CD4-positive, CD25-positive, alpha-beta regulatory T cell (primary cell): ENCODE results near the gene EIF4H. TPM values are rescaled to one million over a fixed set of nuclear protein-coding genes. Genes with fewer than 3 reads are reported as not detected.

Experiments used
- ATAC-seq, 2 donors: fragments of 150-1000 bp; cut with Tn5 transposase; one replicate each; pipeline ENCODE4 v1.10.0; 2021; ENCODE audit warnings: low read depth in 2 of 2, moderate number of reproducible peaks in 2 of 2, moderate library complexity in 1 of 2
- DNase-seq, 3 donors: peaks; one replicate each; pipeline versions ENCODE4 v3.0.0 to v3.0.0-alpha.2; 2012 to 2022; ENCODE audit warnings: mixed read lengths in 1 of 3
- H3K27ac ChIP-seq: one replicate; pipeline ENCODE4 v1.7.0; 2013; ENCODE audit warnings: mild to moderate bottlenecking, low read length; ENCODE audit not compliant: insufficient read depth, poor library complexity, severe bottlenecking
- H3K27me3 ChIP-seq: one replicate; pipeline ENCODE4 v1.7.0; 2013; ENCODE audit warnings: low read length; ENCODE audit not compliant: control insufficient read depth, insufficient read depth
- H3K36me3 ChIP-seq: one replicate; pipeline ENCODE4 v1.7.0; 2013; ENCODE audit warnings: mild to moderate bottlenecking, low read length, moderate library complexity; ENCODE audit not compliant: control insufficient read depth, insufficient read depth
- H3K4me1 ChIP-seq: 2 replicates; pipeline ENCODE4 v1.7.0; 2013; ENCODE audit warnings: mild to moderate bottlenecking, low read length; ENCODE audit not compliant: insufficient read depth, control insufficient read depth, poor library complexity, severe bottlenecking
- H3K4me3 ChIP-seq: one replicate; pipeline ENCODE4 v1.7.0; 2013; ENCODE audit warnings: low read depth, mild to moderate bottlenecking, low read length, moderate library complexity
- H3K9me3 ChIP-seq, 2 experiments: 1 replicate in 1 of 2; 2 replicates in 1 of 2; pipeline ENCODE4 v1.7.0; 2013; ENCODE audit warnings: low read length in 2 of 2, mild to moderate bottlenecking in 1 of 2, moderate library complexity in 1 of 2; ENCODE audit not compliant: control insufficient read depth in 2 of 2
- H3K27ac Mint-ChIP-seq, 3 donors: one replicate each; pipeline ENCODE4 v1.8.0; 2020 to 2022; ENCODE audit warnings: mild to moderate bottlenecking in 3 of 3, mixed read lengths in 3 of 3, moderate library complexity in 2 of 3
- H3K27me3 Mint-ChIP-seq: one replicate; pipeline ENCODE4 v1.8.0; 2022; ENCODE audit warnings: mild to moderate bottlenecking, mixed read lengths
- H3K36me3 Mint-ChIP-seq: one replicate; pipeline ENCODE4 v1.8.0; 2020; ENCODE audit warnings: mixed read lengths
- H3K4me1 Mint-ChIP-seq, 4 donors: one replicate each; pipeline ENCODE4 v1.8.0; 2020 to 2022; ENCODE audit warnings: mixed read lengths in 4 of 4, mild to moderate bottlenecking in 1 of 4
- H3K4me3 Mint-ChIP-seq, 4 donors: one replicate each; pipeline ENCODE4 v1.8.0; 2020 to 2022; ENCODE audit warnings: mild to moderate bottlenecking in 4 of 4, mixed read lengths in 4 of 4, moderate library complexity in 3 of 4
- H3K9me3 Mint-ChIP-seq, 7 donors: one replicate each; pipeline ENCODE4 v1.8.0; 2020 to 2022; ENCODE audit warnings: mixed read lengths in 7 of 7, mild to moderate bottlenecking in 3 of 7, moderate library complexity in 2 of 7
- polyA plus RNA-seq, 4 donors: library from polyadenylated mRNA; unstranded; fragments of 300-500 nt; fragmentation: Illumina TruSeq; gene quantifications; one replicate each; pipeline ENCODE4 v1.2.3, GENCODE V29; 2021
- total RNA-seq: library from RNA; stranded (reverse); gene quantifications from one replicate; pipeline ENCODE4 v1.2.3, GENCODE V29; 2022

EIF4H gene
- total and polyA plus RNA-seq, 5 donors from 2014 or later: 222 to 263 (median 243) TPM

DNA sequence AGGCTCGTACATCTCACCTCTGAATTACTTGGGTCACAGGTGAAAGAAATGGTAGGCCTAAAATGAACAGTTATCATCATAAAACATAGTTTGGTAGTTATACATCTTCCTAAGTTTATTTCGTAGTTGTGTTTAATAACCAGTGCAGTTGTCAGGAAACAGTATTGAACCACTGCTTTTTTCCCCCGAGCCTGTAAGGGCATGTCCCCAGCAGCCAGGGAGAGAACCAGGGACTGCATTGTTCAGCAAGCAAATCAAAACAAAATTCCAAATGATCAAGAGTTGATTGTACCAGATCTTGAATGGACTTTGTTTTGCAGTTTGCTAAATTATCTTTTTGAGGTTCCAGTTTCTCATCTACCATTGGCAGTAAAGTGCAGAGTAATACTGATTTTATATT lies 2.4 kb downstream of the EIF4H start:
- peaks cover 25% of the 10 kb centered on the region for H3K36me3 Mint-ChIP-seq
- Histone ChIP-seq H3K4me3 (peak overlapping the region; percentile 75), H3K36me3 (peaks cover 24% of the 10 kb centered on the region), H3K4me1 (peaks cover 67% of the 10 kb centered on the region), H3K27me3 (no peaks in the 10 kb centered on the region), H3K9me3 (no peaks in the 10 kb centered on the region), H3K27ac (no peak overlapping the region)
- DNase-seq: no peak
- peak overlapping the region; percentile 15 to 38 (median 28) for H3K27ac Mint-ChIP-seq
- ATAC-seq: no peak
- H3K27me3 Mint-ChIP-seq: no peaks in the 10 kb centered on the region
- peak overlapping the region; percentile 85 to 96 (median 92) for H3K4me3 Mint-ChIP-seq
- peaks cover 40 to 77% (median 60%) of the 10 kb centered on the region in 4 donors for H3K4me1 Mint-ChIP-seq
- H3K9me3 Mint-ChIP-seq: no peaks in the 10 kb centered on the region

GRCh38 chr7:74178632-74179031 lies 4.5 kb downstream of the EIF4H start:
- Histone ChIP-seq H3K27me3 (no peaks in the 10 kb centered on the region), H3K36me3 (peaks cover 30% of the 10 kb centered on the region), H3K4me1 (peaks cover 81% of the 10 kb centered on the region), H3K4me3 (peak overlapping the region; percentile 39), H3K27ac (peak overlapping the region; percentile 28), H3K9me3 (no peaks in the 10 kb centered on the region)
- H3K4me3 Mint-ChIP-seq: peak overlapping the region; percentile 68 to 96 (median 74)
- H3K9me3 Mint-ChIP-seq: no peaks in the 10 kb centered on the region
- H3K36me3 Mint-ChIP-seq: peaks cover 32% of the 10 kb centered on the region
- H3K4me1 Mint-ChIP-seq: peaks cover 40 to 84% (median 69%) of the 10 kb centered on the region in 4 donors
- H3K27ac Mint-ChIP-seq: peak overlapping the region; percentile 22 to 76 (median 38)
- no peak for ATAC-seq
- no peaks in the 10 kb centered on the region for H3K27me3 Mint-ChIP-seq
- DNase-seq: no peak

DNA sequence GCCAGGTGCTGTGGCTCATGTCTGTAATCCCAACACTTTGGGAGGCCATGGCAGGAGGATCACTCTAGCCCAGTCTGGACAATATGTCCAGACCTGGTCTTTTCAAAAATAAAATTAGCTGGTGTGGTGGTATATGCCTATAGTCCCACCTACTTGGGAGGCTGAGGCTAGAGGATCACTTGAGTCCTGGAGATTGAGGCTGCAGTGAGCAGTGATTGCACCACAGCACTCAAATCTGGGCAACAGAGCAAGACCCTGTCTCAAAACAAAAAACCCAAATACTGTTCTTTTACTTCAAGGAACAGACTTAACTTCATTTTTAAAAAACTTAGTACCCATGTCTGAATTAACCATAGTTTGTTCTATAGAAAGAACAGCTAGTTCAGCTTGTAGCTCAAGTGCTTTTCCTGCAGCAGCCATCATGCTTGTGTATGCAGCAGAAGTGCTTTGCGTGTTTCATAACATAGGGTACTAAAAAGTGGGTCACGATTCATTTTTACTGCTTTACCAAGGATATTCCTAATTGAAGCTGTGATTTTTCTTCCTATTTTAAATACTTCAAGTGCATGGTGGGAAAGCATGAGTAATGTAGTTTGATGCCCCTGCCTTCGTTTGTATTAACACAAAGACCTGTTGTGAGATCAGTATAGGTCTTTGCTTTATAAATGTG lies 5.9 kb downstream of the EIF4H start:
- H3K36me3 Mint-ChIP-seq: peaks cover 32% of the 10 kb centered on the region
- peaks cover 92% of the 10 kb centered on the region for H3K4me1 ChIP-seq
- H3K27me3 ChIP-seq: no peaks in the 10 kb centered on the region
- peaks cover 32% of the 10 kb centered on the region for H3K36me3 ChIP-seq
- no peaks in the 10 kb centered on the region for H3K9me3 ChIP-seq
- H3K4me1 Mint-ChIP-seq: peaks cover 45 to 97% (median 81%) of the 10 kb centered on the region in 4 donors
- no peaks in the 10 kb centered on the region for H3K27me3 Mint-ChIP-seq
- H3K9me3 Mint-ChIP-seq: no peaks in the 10 kb centered on the region
- no peak overlapping the region for H3K27ac Mint-ChIP-seq
- DNase-seq (no peak), ATAC-seq (no peak)
- H3K4me3 Mint-ChIP-seq: peak overlapping the region; percentile 29 to 78 (median 41)
- peak overlapping the region; percentile 5 for H3K4me3 ChIP-seq
- H3K27ac ChIP-seq: no peak overlapping the region

- Histone ChIP-seq H3K27me3 (no peaks in the 10 kb centered on the region), H3K9me3 (no peaks in the 10 kb centered on the region), H3K4me3 (no peak overlapping the region), H3K36me3 (peaks cover 32% of the 10 kb centered on the region), H3K27ac (no peak overlapping the region), H3K4me1 (peaks cover 92% of the 10 kb centered on the region)
- Mint-ChIP-seq H3K36me3 (peaks cover 29% of the 10 kb centered on the region), H3K27me3 (no peaks in the 10 kb centered on the region), H3K4me1 (peaks cover 44 to 98% (median 82%) of the 10 kb centered on the region in 4 donors), H3K4me3 (peak overlapping the region in 1 of 4 donors; percentile 78), H3K9me3 (no peaks in the 10 kb centered on the region), H3K27ac (peak overlapping the region in 1 of 3 donors; percentile 15)
- DNase-seq (no peak), ATAC-seq (no peak)
These were observed 6.7 kb downstream of the EIF4H start for GRCh38 chr7:74180866-74181265.

- Histone ChIP-seq H3K9me3 (no peaks in the 10 kb centered on the region), H3K4me1 (peaks cover 91% of the 10 kb centered on the region), H3K27me3 (no peaks in the 10 kb centered on the region), H3K27ac (no peak overlapping the region), H3K36me3 (peaks cover 33% of the 10 kb centered on the region), H3K4me3 (no peak overlapping the region)
- Mint-ChIP-seq H3K9me3 (no peaks in the 10 kb centered on the region), H3K36me3 (peaks cover 25% of the 10 kb centered on the region), H3K4me3 (peak overlapping the region in 2 of 4 donors; percentile 56 to 78), H3K27ac (peak overlapping the region in 1 of 3 donors; percentile 32), H3K4me1 (peaks cover 44 to 97% (median 83%) of the 10 kb centered on the region in 4 donors), H3K27me3 (no peaks in the 10 kb centered on the region)
- ATAC-seq (no peak), DNase-seq (no peak)
These were observed 7.7 kb downstream of the EIF4H start for GRCh38 chr7:74181821-74182220.

DNA sequence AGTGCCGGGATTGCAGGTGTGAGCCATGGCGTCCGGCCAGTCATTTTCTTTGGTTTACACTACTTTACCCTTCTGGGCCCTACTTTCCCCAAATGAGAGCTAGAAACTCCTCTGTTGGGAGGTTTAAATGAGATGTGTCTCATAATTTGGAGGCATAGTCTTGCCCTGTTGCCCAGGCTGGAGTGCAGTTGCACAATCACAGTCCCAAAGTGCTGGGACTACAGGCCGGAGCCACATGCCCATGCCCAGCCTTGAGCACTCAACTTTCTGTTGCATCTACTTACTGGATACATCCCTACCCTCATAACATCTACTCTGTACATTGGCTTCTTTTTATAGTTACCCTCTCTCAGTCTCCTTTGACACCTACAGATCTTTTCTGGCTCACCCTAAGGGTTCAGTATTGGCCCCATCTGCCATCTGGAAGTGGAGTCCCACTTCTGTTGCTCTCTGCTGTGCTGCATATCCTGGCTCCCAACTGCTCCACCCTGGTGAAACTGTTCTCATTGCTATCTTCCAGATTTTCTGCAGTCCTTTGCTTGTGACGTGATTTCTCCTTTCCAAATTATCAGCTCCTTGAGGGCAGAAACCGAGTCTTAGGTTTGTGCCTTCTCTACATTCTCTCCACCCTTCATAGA lies 8.4 kb downstream of the EIF4H start:
- Mint-ChIP-seq H3K4me1 (peaks cover 42 to 97% (median 84%) of the 10 kb centered on the region in 4 donors), H3K27me3 (no peaks in the 10 kb centered on the region), H3K27ac (peak overlapping the region; percentile 63 to 83 (median 64)), H3K36me3 (peaks cover 27% of the 10 kb centered on the region), H3K9me3 (no peaks in the 10 kb centered on the region), H3K4me3 (peak overlapping the region; percentile 3 to 61 (median 44))
- peak overlapping the region; percentile 56 for H3K4me3 ChIP-seq
- no peak for ATAC-seq
- H3K4me1 ChIP-seq: peaks cover 86% of the 10 kb centered on the region
- no peaks in the 10 kb centered on the region for H3K27me3 ChIP-seq
- no peak overlapping the region for H3K27ac ChIP-seq
- no peaks in the 10 kb centered on the region for H3K9me3 ChIP-seq
- no peak for DNase-seq
- peaks cover 34% of the 10 kb centered on the region for H3K36me3 ChIP-seq

DNA sequence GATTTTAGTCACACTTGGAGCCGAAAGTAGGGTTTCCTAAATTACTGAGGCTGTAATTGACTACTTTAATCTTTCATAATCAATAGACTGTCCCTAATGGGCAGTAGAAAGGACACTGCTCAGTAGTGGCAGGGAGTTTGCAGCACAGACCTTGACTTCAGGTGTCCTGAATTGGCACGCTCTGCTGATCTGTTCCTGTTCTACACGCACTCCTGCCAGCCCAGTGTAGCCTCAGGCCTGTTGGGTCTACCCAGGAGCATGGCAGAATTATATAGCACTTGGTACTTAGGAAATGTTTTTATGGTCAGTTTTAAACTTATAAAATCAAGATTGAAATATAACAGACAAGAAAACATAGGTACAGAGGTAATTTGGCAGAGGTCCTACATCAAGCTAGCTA lies 9.0 kb downstream of the EIF4H start:
- Mint-ChIP-seq H3K36me3 (peaks cover 28% of the 10 kb centered on the region), H3K27ac (peak overlapping the region; percentile 47 to 83 (median 64)), H3K9me3 (no peaks in the 10 kb centered on the region), H3K4me3 (peak overlapping the region; percentile 44 to 85 (median 58)), H3K4me1 (peaks cover 44 to 97% (median 84%) of the 10 kb centered on the region in 4 donors), H3K27me3 (no peaks in the 10 kb centered on the region)
- Histone ChIP-seq H3K9me3 (no peaks in the 10 kb centered on the region), H3K27me3 (no peaks in the 10 kb centered on the region), H3K4me3 (peak overlapping the region; percentile 56), H3K27ac (peak overlapping the region; percentile 45), H3K36me3 (peaks cover 37% of the 10 kb centered on the region), H3K4me1 (peaks cover 81% of the 10 kb centered on the region)
- no peak for DNase-seq
- ATAC-seq: peak in 1 of 2 donors; percentile 29
